Amniotic epithelial cell (primary cell): Measurements from ENCODE around the gene USP35.
"Not testable (repeated sequence)": the region's sequence is repeated elsewhere in the genome, so short reads cannot be mapped to it uniquely, and the experiment has no call there.

ENCODE experiments used
- DNase-seq: peaks from one replicate; pipeline ENCODE4 v3.0.0-alpha.2; 2010; ENCODE audit warnings: low read depth

Gene USP35

GRCh38 chr11:78233046-78233445 is 44.3 kb downstream of the USP35 start:
- not testable (repeated sequence) for DNase-seq

GRCh38 chr11:78234006-78234405 is 45.3 kb downstream of the USP35 start:
- peak; percentile 43 for DNase-seq

GRCh38 chr11:78237293-78238046 is 48.8 kb downstream of the USP35 start:
- no peak for DNase-seq

GRCh38 chr11:78239781-78240180 is 51.1 kb downstream of the USP35 start:
- no peak for DNase-seq

- no peak for DNase-seq
These were observed 52.8 kb downstream of the USP35 start for GRCh38 chr11:78241475-78241874.

- peak; percentile 55 for DNase-seq
These were observed 55.4 kb downstream of the USP35 start for GRCh38 chr11:78244080-78244479.

- peak; percentile 78 for DNase-seq
These were observed 56.0 kb downstream of the USP35 start for GRCh38 chr11:78244546-78245255.

- DNase-seq, result no peak
These were observed 59.5 kb downstream of the USP35 start for GRCh38 chr11:78248191-78248590.

- peak; percentile 33 for DNase-seq
These were observed 60.2 kb downstream of the USP35 start for GRCh38 chr11:78248903-78249302.

- no peak for DNase-seq
These were observed 61.4 kb downstream of the USP35 start for GRCh38 chr11:78250099-78250498.

GRCh38 chr11:78251083-78251775 is 62.5 kb downstream of the USP35 start:
- peak; percentile 96 for DNase-seq

GRCh38 chr11:78253797-78254196 is 65.1 kb downstream of the USP35 start:
- peak; percentile 38 for DNase-seq

- peak; percentile 57 for DNase-seq
These were observed 65.5 kb downstream of the USP35 start for GRCh38 chr11:78254268-78254667.

- DNase-seq, result no peak
These were observed 67.2 kb downstream of the USP35 start for GRCh38 chr11:78255919-78256318.

GRCh38 chr11:78256962-78257361 is 68.2 kb downstream of the USP35 start:
- peak; percentile 97 for DNase-seq

GRCh38 chr11:78257654-78258053 is 68.9 kb downstream of the USP35 start:
- DNase-seq, result no peak

- no peak for DNase-seq
These were observed 71.2 kb downstream of the USP35 start for GRCh38 chr11:78259777-78260487.

- no peak for DNase-seq
These were observed 72.6 kb downstream of the USP35 start for GRCh38 chr11:78261367-78261766.

- DNase-seq, result no peak
These were observed 73.1 kb downstream of the USP35 start for GRCh38 chr11:78261828-78262227.

- no peak for DNase-seq
These were observed 73.5 kb downstream of the USP35 start for GRCh38 chr11:78262238-78262637.

- DNase-seq, result peak; percentile 21
These were observed 74.0 kb downstream of the USP35 start for GRCh38 chr11:78262691-78263090.
